ENCODE results near the gene ELMOD2. TPM values are rescaled to one million over a fixed set of nuclear protein-coding genes. Genes with fewer than 3 reads are reported as not detected.

ELMOD2 gene
- total and polyA plus RNA-seq, 2 of the 13 experiments (the other 11 are each of a cell fraction or from before 2014, with no cell fraction given), result 10.2 to 38.1 TPM

DNA sequence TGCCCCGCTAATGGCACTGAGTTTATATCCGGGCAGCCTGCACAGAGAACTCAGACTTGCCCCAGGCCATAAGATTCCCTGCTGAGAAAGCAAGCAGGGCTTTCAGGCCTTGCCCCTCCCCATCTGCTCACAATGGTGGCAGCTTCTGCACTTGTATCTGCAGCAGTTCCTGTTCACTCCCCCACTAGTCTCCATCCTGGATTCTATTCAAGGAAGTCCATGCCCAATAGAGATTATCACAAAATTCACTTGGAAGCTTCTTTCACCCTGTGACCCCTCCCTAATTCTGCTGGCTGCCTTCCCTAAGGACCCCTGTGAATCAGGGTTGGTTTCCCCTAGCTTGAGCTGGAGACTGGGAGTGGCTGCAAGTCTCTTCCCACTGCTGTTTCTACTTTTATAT lies 79.3 kb downstream of the ELMOD2 start (continued):
- TF ChIP-seq, protein P1, sequence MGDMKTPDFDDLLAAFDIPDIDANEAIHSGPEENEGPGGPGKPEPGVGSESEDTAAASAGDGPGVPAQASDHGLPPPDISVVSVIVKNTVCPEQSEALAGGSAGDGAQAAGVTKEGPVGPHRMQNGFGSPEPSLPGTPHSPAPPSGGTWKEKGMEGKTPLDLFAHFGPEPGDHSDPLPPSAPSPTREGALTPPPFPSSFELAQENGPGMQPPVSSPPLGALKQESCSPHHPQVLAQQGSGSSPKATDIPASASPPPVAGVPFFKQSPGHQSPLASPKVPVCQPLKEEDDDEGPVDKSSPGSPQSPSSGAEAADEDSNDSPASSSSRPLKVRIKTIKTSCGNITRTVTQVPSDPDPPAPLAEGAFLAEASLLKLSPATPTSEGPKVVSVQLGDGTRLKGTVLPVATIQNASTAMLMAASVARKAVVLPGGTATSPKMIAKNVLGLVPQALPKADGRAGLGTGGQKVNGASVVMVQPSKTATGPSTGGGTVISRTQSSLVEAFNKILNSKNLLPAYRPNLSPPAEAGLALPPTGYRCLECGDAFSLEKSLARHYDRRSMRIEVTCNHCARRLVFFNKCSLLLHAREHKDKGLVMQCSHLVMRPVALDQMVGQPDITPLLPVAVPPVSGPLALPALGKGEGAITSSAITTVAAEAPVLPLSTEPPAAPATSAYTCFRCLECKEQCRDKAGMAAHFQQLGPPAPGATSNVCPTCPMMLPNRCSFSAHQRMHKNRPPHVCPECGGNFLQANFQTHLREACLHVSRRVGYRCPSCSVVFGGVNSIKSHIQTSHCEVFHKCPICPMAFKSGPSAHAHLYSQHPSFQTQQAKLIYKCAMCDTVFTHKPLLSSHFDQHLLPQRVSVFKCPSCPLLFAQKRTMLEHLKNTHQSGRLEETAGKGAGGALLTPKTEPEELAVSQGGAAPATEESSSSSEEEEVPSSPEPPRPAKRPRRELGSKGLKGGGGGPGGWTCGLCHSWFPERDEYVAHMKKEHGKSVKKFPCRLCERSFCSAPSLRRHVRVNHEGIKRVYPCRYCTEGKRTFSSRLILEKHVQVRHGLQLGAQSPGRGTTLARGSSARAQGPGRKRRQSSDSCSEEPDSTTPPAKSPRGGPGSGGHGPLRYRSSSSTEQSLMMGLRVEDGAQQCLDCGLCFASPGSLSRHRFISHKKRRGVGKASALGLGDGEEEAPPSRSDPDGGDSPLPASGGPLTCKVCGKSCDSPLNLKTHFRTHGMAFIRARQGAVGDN (CRISPR knock-in tag; IDR thresholded peaks at IDR 0.05), result no peak
- TF ChIP-seq, protein P2, sequence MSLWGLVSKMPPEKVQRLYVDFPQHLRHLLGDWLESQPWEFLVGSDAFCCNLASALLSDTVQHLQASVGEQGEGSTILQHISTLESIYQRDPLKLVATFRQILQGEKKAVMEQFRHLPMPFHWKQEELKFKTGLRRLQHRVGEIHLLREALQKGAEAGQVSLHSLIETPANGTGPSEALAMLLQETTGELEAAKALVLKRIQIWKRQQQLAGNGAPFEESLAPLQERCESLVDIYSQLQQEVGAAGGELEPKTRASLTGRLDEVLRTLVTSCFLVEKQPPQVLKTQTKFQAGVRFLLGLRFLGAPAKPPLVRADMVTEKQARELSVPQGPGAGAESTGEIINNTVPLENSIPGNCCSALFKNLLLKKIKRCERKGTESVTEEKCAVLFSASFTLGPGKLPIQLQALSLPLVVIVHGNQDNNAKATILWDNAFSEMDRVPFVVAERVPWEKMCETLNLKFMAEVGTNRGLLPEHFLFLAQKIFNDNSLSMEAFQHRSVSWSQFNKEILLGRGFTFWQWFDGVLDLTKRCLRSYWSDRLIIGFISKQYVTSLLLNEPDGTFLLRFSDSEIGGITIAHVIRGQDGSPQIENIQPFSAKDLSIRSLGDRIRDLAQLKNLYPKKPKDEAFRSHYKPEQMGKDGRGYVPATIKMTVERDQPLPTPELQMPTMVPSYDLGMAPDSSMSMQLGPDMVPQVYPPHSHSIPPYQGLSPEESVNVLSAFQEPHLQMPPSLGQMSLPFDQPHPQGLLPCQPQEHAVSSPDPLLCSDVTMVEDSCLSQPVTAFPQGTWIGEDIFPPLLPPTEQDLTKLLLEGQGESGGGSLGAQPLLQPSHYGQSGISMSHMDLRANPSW (CRISPR knock-in tag; IDR thresholded peaks at IDR 0.05; ENCODE audit: borderline replicate concordance), result no peak
- TF ChIP-seq ZNF446 (CRISPR knock-in tag; IDR thresholded peaks at IDR 0.05), result no peak

Small RNA genes lying within 50 kb of the gene (small RNA-seq; reads per million reads assigned to genes)
- gene AC108019.1 (ENCODE audit: insufficient read depth in 2 of 3, insufficient read length in 3 of 3, low read depth in 2 of 3, low replicate concordance in 1 of 3) (0 reads per million in 3 experiments), gene RN7SL152P (ENCODE audit: insufficient read depth in 2 of 3, insufficient read length in 3 of 3, low read depth in 2 of 3, low replicate concordance in 1 of 3) (0 reads per million in 3 experiments)

Other genes with a start within 250 kb of the ELMOD2 start
- gene SCOC, start 150.5 kb upstream of the ELMOD2 start, total RNA-seq (2016; rRNA removed; fragmentation: Illumina TruSeq; extraction: Trizol), result 65.2 and 109 TPM in 2 replicates
- gene SCOC, start 150.5 kb upstream of the ELMOD2 start, polyA plus RNA-seq (2011; rRNA removed), result 32.1 and 43.8 TPM in 2 replicates
- gene CLGN, start 96.5 kb upstream of the ELMOD2 start, total RNA-seq (2016; rRNA removed; fragmentation: Illumina TruSeq; extraction: Trizol), result 10.0 and 17.0 TPM in 2 replicates
- 7.2 and 7.3 TPM in 2 replicates for gene CLGN, start 96.5 kb upstream of the ELMOD2 start, polyA plus RNA-seq (2011; rRNA removed)
- gene MGAT4D, start 25.9 kb upstream of the ELMOD2 start, total RNA-seq (2016; rRNA removed; fragmentation: Illumina TruSeq; extraction: Trizol), result not detected in 2 replicates
- gene MGAT4D, start 25.9 kb upstream of the ELMOD2 start, polyA plus RNA-seq (2011; rRNA removed), result not detected in 2 replicates
- 0.11 TPM in 1 of 2 replicates, not detected in the other for gene UCP1, start 44.8 kb downstream of the ELMOD2 start, total RNA-seq (2016; rRNA removed; fragmentation: Illumina TruSeq; extraction: Trizol)
- 0.04 and 0.11 TPM in 2 replicates for gene UCP1, start 44.8 kb downstream of the ELMOD2 start, polyA plus RNA-seq (2011; rRNA removed)
- gene TBC1D9, start 232.2 kb downstream of the ELMOD2 start, total RNA-seq (2016; rRNA removed; fragmentation: Illumina TruSeq; extraction: Trizol), result 12.2 TPM in 2 replicates
- 9.6 and 11.9 TPM in 2 replicates for gene TBC1D9, start 232.2 kb downstream of the ELMOD2 start, polyA plus RNA-seq (2011; rRNA removed)